ENCODE measurements around the gene DEGS2. TPM values are rescaled to one million over a fixed set of nuclear protein-coding genes. Genes with fewer than 3 reads are reported as not detected.

The DEGS2 gene
- polyA plus RNA-seq, 4 donors, result 0.96 to 19.4 (median 8.2) TPM

- no peak for DNase-seq (ENCODE audit: low read depth in 4 of 4, low spot score in 3 of 4)
Observed at GRCh38 chr14:100135784-100136183, 23.7 kb downstream of the DEGS2 start.

DNA sequence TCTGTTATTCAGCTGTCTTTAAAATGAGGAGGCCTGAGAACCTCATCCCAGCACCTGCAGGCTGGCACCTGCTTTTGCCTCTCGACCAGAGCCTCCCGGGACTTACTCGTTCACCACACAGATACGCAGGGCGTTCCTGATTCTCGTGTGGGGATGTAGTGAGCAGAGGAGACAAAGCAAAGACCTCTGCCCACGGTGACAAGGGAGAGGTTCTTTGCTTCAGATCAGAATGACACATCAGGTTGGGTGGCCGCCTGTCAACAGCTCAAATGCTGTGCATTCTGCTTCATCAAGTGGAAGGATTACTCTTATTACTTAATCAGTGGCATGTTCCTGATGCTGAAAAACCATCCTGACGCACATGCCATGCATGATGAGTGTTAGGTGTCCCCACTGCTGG is 24.4 kb downstream of the DEGS2 start:
- DNase-seq (ENCODE audit: low read depth in 4 of 4, low spot score in 3 of 4), result no peak

GRCh38 chr14:100134586-100134985 is 24.9 kb downstream of the DEGS2 start:
- DNase-seq (ENCODE audit: low read depth in 4 of 4, low spot score in 3 of 4), result no peak

GRCh38 chr14:100132903-100133510 is 26.4 kb downstream of the DEGS2 start:
- no peak for DNase-seq (ENCODE audit: low read depth in 4 of 4, low spot score in 3 of 4)

GRCh38 chr14:100132161-100132902 is 27.1 kb downstream of the DEGS2 start:
- DNase-seq (ENCODE audit: low read depth in 4 of 4, low spot score in 3 of 4), result no peak

DNA sequence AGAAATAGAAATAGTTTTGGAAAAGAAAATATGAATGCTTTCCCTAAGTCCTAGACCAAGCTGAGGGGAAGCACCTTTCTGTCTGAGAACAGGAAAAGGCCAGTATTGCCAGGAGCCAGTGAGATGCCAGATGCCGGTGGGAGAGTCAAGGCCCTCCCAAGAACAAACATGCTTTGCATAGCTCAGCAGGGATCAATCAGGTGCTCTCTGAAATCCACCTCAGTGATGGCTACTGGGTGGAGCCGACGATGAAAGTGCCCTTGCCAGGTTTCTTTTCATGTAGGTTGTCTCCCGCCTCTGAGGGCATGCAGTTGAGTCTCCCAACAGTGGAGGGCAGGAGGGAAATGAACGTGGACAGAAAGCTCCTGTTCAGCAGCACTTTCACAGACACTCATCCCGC is 28.3 kb downstream of the DEGS2 start:
- DNase-seq (ENCODE audit: low read depth in 4 of 4, low spot score in 3 of 4), result no peak

DNA sequence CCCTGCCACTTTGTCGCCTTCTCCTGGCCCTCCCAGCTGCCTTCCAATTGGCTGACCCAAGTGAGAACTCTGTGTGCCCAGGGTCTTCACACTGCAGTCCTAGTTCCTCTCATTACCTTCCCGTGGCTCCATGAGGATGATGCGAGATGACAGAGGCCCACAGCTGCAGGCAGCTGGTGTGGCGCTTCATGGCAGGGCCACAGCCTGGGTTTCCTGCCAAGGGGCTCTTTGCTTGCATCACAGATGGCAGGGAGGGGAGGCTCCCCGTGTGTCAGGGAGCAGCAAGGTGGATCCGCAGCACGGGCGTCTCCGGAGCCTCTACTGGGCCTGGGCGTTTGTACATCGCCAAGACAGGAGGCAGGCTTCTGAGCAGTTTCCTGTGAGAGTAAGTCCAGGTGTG is 28.9 kb downstream of the DEGS2 start:
- no peak for DNase-seq (ENCODE audit: low read depth in 4 of 4, low spot score in 3 of 4)

DNA sequence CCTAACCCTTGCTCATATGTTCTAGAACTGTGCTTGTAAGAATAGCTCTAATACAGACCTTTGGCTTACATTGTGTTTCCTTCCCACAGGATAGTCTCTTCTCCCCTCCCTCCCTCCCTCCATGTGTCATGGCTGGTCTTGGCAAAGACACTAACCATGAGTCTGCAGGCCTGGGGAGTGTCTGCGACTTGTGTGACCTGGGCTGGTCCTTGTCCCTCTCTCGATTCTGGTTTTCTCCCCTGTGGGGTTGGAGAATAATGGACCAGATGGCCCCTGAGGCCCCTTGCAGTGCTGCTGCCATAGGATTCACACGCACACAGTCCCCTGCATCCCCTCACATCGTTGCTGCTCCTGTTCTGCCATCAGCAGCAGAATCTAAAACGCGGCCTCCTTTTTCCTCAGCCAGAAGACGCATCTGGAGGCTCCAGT is 30.3 kb downstream of the DEGS2 start:
- DNase-seq (ENCODE audit: low read depth in 4 of 4, low spot score in 3 of 4), result no peak

GRCh38 chr14:100128688-100129087 is 30.8 kb downstream of the DEGS2 start:
- DNase-seq (ENCODE audit: low read depth in 4 of 4, low spot score in 3 of 4), result no peak

- no peak for DNase-seq (ENCODE audit: low read depth in 4 of 4, low spot score in 3 of 4)
Observed at GRCh38 chr14:100127853-100128455, 31.5 kb downstream of the DEGS2 start.

DNA sequence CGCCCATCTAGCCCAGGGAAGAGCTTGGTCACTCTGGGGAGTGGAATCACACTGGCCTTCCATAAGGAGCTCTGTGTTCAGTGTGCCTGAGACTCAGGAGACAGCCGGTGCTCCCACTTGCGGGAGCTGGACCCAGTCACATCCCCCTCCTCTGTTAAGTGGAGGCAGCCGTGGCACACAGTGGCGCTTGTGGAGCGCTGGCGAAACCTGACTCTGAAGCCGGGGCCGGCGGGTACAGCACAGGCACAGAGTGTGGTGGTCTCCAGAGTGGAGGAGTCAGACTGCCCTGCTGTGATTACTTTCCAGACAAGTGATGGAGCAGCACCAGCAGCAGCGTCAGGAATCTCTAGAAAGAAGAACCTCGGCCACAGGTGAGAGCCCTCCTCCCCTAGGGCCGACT is 33.0 kb downstream of the DEGS2 start:
- DNase-seq (ENCODE audit: low read depth in 4 of 4, low spot score in 3 of 4), result no peak

- DNase-seq (ENCODE audit: low read depth in 4 of 4, low spot score in 3 of 4), result no peak
Observed at GRCh38 chr14:100124551-100125088, 34.8 kb downstream of the DEGS2 start.

GRCh38 chr14:100123618-100124017 is 35.8 kb downstream of the DEGS2 start:
- DNase-seq (ENCODE audit: low read depth in 4 of 4, low spot score in 3 of 4), result no peak

- DNase-seq (ENCODE audit: low read depth in 4 of 4, low spot score in 3 of 4), result no peak
Observed at GRCh38 chr14:100122481-100123223, 36.8 kb downstream of the DEGS2 start.

GRCh38 chr14:100121643-100122480 is 37.6 kb downstream of the DEGS2 start:
- DNase-seq (ENCODE audit: low read depth in 4 of 4, low spot score in 3 of 4), result no peak

DNA sequence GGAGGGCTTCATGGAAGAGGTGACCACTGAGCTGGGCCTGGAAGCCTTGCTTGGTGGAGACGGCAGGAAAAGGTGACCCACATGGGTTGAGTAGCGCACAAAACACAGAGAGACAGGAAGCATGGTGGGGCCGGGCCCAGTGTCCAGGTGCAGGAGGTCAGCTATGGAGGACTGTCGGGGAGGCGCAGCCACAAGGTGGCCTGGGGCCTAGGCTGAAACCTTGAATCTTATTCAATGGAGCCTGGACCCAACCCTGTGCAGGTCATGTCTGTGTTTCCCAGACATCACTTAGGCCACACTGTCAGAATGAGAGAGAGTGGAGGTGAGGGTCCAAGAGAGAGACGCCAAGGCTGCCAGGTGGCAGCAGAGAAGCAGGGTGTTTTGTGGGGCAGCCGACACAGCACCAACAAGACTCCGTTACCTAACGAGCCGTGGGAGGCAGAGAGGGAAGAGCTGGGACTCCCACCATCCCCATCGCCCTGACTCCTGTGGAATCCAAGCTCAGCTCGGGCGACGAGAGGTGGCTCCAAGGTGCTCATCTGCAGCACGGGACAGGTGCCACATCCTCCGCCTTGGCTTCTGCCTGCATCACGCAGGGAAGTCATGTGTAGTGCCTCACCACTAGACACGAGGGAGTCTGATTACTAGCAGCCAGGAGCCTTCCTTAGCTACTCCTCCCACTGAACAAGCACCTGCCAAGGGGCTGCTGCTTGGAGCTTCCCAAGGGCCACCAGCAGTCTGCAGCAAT is 38.7 kb downstream of the DEGS2 start:
- no peak for DNase-seq (ENCODE audit: low read depth in 4 of 4, low spot score in 3 of 4)

- no peak for DNase-seq (ENCODE audit: low read depth in 4 of 4, low spot score in 3 of 4)
Observed at GRCh38 chr14:100119251-100119650, 40.2 kb downstream of the DEGS2 start.

GRCh38 chr14:100118396-100119011 is 40.9 kb downstream of the DEGS2 start:
- no peak for DNase-seq (ENCODE audit: low read depth in 4 of 4, low spot score in 3 of 4)

All from left renal pelvis (tissue), 4 donors.